Natural killer cell (primary cell): ENCODE measurements around the gene MOCS3. TPM values are rescaled to one million over a fixed set of nuclear protein-coding genes. Genes with fewer than 3 reads are reported as not detected.

ENCODE experiments used
- ATAC-seq, 3 donors: fragments of 150-1000 bp in 2 of 3; fragments of 200-7000 bp in 1 of 3; cut with Tn5 transposase; 1 replicate in 1 of 3; 2 replicates in 2 of 3; pipeline ENCODE4 v1.10.0; 2021; ENCODE audit warnings: mild to moderate bottlenecking in 2 of 3, moderate library complexity in 2 of 3
- DNase-seq, 2 donors: peaks; one replicate each; pipeline versions ENCODE4 v3.0.0 to v3.0.0-alpha.2; 2013 to 2021; ENCODE audit warnings: mixed read lengths in 1 of 2
- H3K27ac ChIP-seq: one replicate; pipeline ENCODE4 v1.5.1; 2013; ENCODE audit warnings: mild to moderate bottlenecking, low read length
- H3K27me3 ChIP-seq: one replicate; pipeline ENCODE4 v1.6.1; 2013; ENCODE audit warnings: low read length; ENCODE audit not compliant: control insufficient read depth, insufficient read depth
- H3K36me3 ChIP-seq: one replicate; pipeline ENCODE4 v1.6.1; 2013; ENCODE audit warnings: low read length; ENCODE audit not compliant: control insufficient read depth, insufficient read depth
- H3K4me1 ChIP-seq: one replicate; pipeline ENCODE4 v1.6.1; 2013; ENCODE audit warnings: low read length; ENCODE audit not compliant: control insufficient read depth, insufficient read depth
- H3K4me3 ChIP-seq: one replicate; pipeline ENCODE4 v1.5.1; 2013; ENCODE audit warnings: low read length
- H3K9me3 ChIP-seq: one replicate; pipeline ENCODE4 v1.6.1; 2013; ENCODE audit warnings: low read length; ENCODE audit not compliant: control insufficient read depth, insufficient read depth
- H3K27ac Mint-ChIP-seq, 2 donors: one replicate each; pipeline ENCODE4 v1.8.0; 2022; ENCODE audit warnings: mild to moderate bottlenecking in 2 of 2, mixed read lengths in 2 of 2, moderate library complexity in 1 of 2
- H3K27me3 Mint-ChIP-seq, 2 donors: one replicate each; pipeline ENCODE4 v1.8.0; 2022; ENCODE audit warnings: low read depth in 2 of 2, mixed read lengths in 2 of 2
- H3K36me3 Mint-ChIP-seq: one replicate; pipeline ENCODE4 v1.8.0; 2022; ENCODE audit warnings: mixed read lengths
- H3K4me1 Mint-ChIP-seq, 2 donors: one replicate each; pipeline ENCODE4 v1.8.0; 2022; ENCODE audit warnings: mixed read lengths in 2 of 2
- H3K4me3 Mint-ChIP-seq: one replicate; pipeline ENCODE4 v1.8.0; 2022; ENCODE audit warnings: mild to moderate bottlenecking, moderate library complexity, mixed read lengths
- H3K9me3 Mint-ChIP-seq, 2 donors: one replicate each; pipeline ENCODE4 v1.8.0; 2022; ENCODE audit warnings: mixed read lengths in 2 of 2
- CTCF ChIP-seq: fragments of 200-600 bp; IDR thresholded peaks from one replicate; pipeline ENCODE4 v1.8.0; 2022; ENCODE audit warnings: antibody characterized with exemption
- WGBS: methylation state at CpG from one replicate; pipeline ENCODE4 v1.1.7; 2013; ENCODE audit warnings: missing lambda C conversion rate; ENCODE audit not compliant: insufficient coverage; 5-methylcytosine and 5-hydroxymethylcytosine counted together
- intact Hi-C: fragments of 100-400 bp; cut with micrococcal nuclease; formaldehyde crosslinking; loops from one replicate; pipeline ENCODE4 v1.14.2; 2022
- total RNA-seq, 4 donors: library from RNA; stranded (reverse); fragments of 120-200 nt in 1 of 4; gene quantifications; one replicate each; pipeline versions ENCODE4 v1.2.3 to v1.2.4, GENCODE V29; 2013 to 2022

MOCS3 gene
- total RNA-seq, 3 donors from 2014 or later (not counting 1 experiment from before 2014, with no cell fraction given) = 2.2 to 2.5 (median 2.3) TPM

GRCh38 chr20:50957798-50958614 is 612 bp upstream of the MOCS3 start, which contains the start of gene DPM1:
Gene DPM1, minus strand, starts transcription at chr20:50958532. Its CDS starts 9 bp downstream, at chr20:50958523.
- no peaks in the 10 kb centered on the region for H3K9me3 Mint-ChIP-seq
- peak; percentile 87 to 97 for DNase-seq
- H3K4me3 Mint-ChIP-seq = peak within 1 kb of the TSS; percentile 96
- peak within 1 kb of the TSS; percentile 97 for H3K4me3 ChIP-seq
- peaks cover 30% of the 10 kb centered on the region for H3K36me3 ChIP-seq
- intact Hi-C loops = loop anchor here (1.0 to 2.0 kb wide), 2 partner anchors 27 to 163 kb away; partner anchors contain the start of genes ADNP and BCAS4
- peak within 1 kb of the TSS; percentile 99 for H3K27ac ChIP-seq
- peak within 1 kb of the TSS; percentile 96 to 98 for H3K27ac Mint-ChIP-seq
- no peaks in the 10 kb centered on the region for H3K9me3 ChIP-seq
- H3K27me3 ChIP-seq = no peaks in the 10 kb centered on the region
- TF ChIP-seq CTCF = no peak
- H3K4me1 ChIP-seq = peaks cover 21% of the 10 kb centered on the region
- H3K36me3 Mint-ChIP-seq = no peaks in the 10 kb centered on the region
- H3K4me1 Mint-ChIP-seq = peaks cover 38 to 39% of the 10 kb centered on the region in 2 donors
- ATAC-seq = peak; percentile 82 to 91 (median 84)
- under 1% methylated on average over 52 of the region's 52 CpGs for WGBS
- H3K27me3 Mint-ChIP-seq = no peaks in the 10 kb centered on the region

- Mint-ChIP-seq H3K4me3 (peak overlapping the region; percentile 96), H3K27ac (peak overlapping the region; percentile 96 to 98), H3K4me1 (peaks cover 38 to 44% of the 10 kb centered on the region in 2 donors), H3K9me3 (no peaks in the 10 kb centered on the region), H3K27me3 (no peaks in the 10 kb centered on the region), H3K36me3 (no peaks in the 10 kb centered on the region)
- DNase-seq = peak in 1 of 2 donors; percentile 9
- intact Hi-C loops = loop anchor here (2.0 kb wide), 1 partner anchor 165 kb away; the partner anchor contains the start of gene BCAS4
- H3K9me3 ChIP-seq = no peaks in the 10 kb centered on the region
- no peak overlapping the region for H3K27ac ChIP-seq
- H3K27me3 ChIP-seq = no peaks in the 10 kb centered on the region
- 72% methylated on average over 25 of the region's 25 CpGs for whole genome bisulfite sequencing
- no peak for ATAC-seq
- peaks cover 21% of the 10 kb centered on the region for H3K4me1 ChIP-seq
- peak overlapping the region; percentile 97 for H3K4me3 ChIP-seq
- TF ChIP-seq CTCF = no peak
- H3K36me3 ChIP-seq = peaks cover 13% of the 10 kb centered on the region
Measured at GRCh38 chr20:50959543-50960126, 1.0 kb downstream of the MOCS3 start.

GRCh38 chr20:50967586-50967985 is 9.0 kb downstream of the MOCS3 start:
- 59% methylated on average over 7 of the region's 7 CpGs for WGBS
- Histone ChIP-seq H3K9me3 (no peaks in the 10 kb centered on the region), H3K36me3 (no peaks in the 10 kb centered on the region), H3K4me3 (no peak overlapping the region), H3K4me1 (no peaks in the 10 kb centered on the region), H3K27ac (no peak overlapping the region), H3K27me3 (no peaks in the 10 kb centered on the region)
- Mint-ChIP-seq H3K9me3 (no peaks in the 10 kb centered on the region), H3K27ac (no peak overlapping the region), H3K4me1 (peaks cover 0 to 8% of the 10 kb centered on the region in 2 donors), H3K36me3 (no peaks in the 10 kb centered on the region), H3K27me3 (peaks cover 0 to 9% of the 10 kb centered on the region in 2 donors), H3K4me3 (no peak overlapping the region)
- no peak for DNase-seq
- no peak for TF ChIP-seq CTCF
- intact Hi-C loops = no loop called here
- no peak for ATAC-seq
